ENCODE results near the gene COLEC11.

- TF ChIP-seq CTCF (conservative IDR thresholded peaks at IDR 0.05; ENCODE audit: low read depth in 2 of 2) (no peak), EZH2phosphoT487 (IDR thresholded peaks at IDR 0.05; ENCODE audit: unreplicated experiment) (no peak)
Measured at GRCh38 chr2:3572620-3573019, 22.3 kb upstream of the COLEC11 start.

Measured in GM23338 (cell line).